PC-3 (cell line): ENCODE results near the gene WIZ. TPM values are rescaled to one million over a fixed set of nuclear protein-coding genes. Genes with fewer than 3 reads are reported as not detected.

Experiments used
- ATAC-seq: fragments of 200-7000 bp; cut with Tn5 transposase; 2 replicates; pipeline ENCODE4 v1.9.1; 2020; ENCODE audit warnings: mild to moderate bottlenecking, moderate library complexity
- BruUV-seq: library from RNA; stranded (reverse); fragments of 400-500 nt; replicated peaks from 2 replicates; lab custom pipeline; 2021; lab: Mats Ljungman, UMichigan
- CTCF ChIA-PET: fragments of 300-600 bp; sonication (Branson Sonifier 250); formaldehyde crosslinking; loops from one replicate; lab custom pipeline; 2022; ENCODE audit warnings: antibody characterized with exemption; lab: Charles Lee
- POLR2A ChIA-PET: fragments of 300-600 bp; sonication (Branson Sonifier 250); formaldehyde crosslinking; loops from one replicate; lab custom pipeline; 2022; ENCODE audit warnings: antibody characterized with exemption; ENCODE audit not compliant: unreplicated experiment; lab: Charles Lee
- DNase-seq: peaks from one replicate; pipeline ENCODE4 v3.0.0-alpha.2; 2015
- H2AFZ ChIP-seq: fragments of 300-600 bp; sonication (generic); 2 replicates; pipeline ENCODE4 v1.6.0; 2016; ENCODE audit warnings: antibody characterized with exemption, low read length
- H3F3A ChIP-seq: fragments of 300-600 bp; sonication (generic); one replicate; pipeline ENCODE4 v1.6.0; 2017; ENCODE audit warnings: antibody characterized with exemption, low read length, control low read depth, mild to moderate bottlenecking; ENCODE audit not compliant: unreplicated experiment
- H3K27ac ChIP-seq: fragments of 300-600 bp; sonication (generic); 2 replicates; pipeline ENCODE4 v1.5.1; 2016; ENCODE audit warnings: mild to moderate bottlenecking, low read length
- H3K27me3 ChIP-seq: fragments of 300-600 bp; sonication (generic); 2 replicates; pipeline ENCODE4 v1.6.1; 2016; ENCODE audit warnings: low read length, mixed read lengths
- H3K36me3 ChIP-seq: fragments of 300-600 bp; sonication (generic); 2 replicates; pipeline ENCODE4 v1.6.1; 2016; ENCODE audit warnings: low read depth, mixed run types, low read length, mixed read lengths
- H3K4me1 ChIP-seq: fragments of 300-600 bp; sonication (generic); 2 replicates; pipeline ENCODE4 v1.5.1; 2016; ENCODE audit warnings: low read length; ENCODE audit not compliant: insufficient read depth
- H3K4me2 ChIP-seq: fragments of 300-600 bp; sonication (generic); 2 replicates; pipeline ENCODE4 v1.6.0; 2016; ENCODE audit warnings: low read length
- H3K4me3 ChIP-seq: fragments of 300-600 bp; sonication (generic); 2 replicates; pipeline ENCODE4 v1.5.1; 2016; ENCODE audit warnings: mild to moderate bottlenecking, low read length, mixed read lengths
- H3K79me2 ChIP-seq: fragments of 300-600 bp; sonication (generic); 2 replicates; pipeline ENCODE4 v1.6.1; 2017; ENCODE audit warnings: low read length, mixed read lengths
- H3K9ac ChIP-seq: fragments of 300-600 bp; sonication (generic); 2 replicates; pipeline ENCODE4 v1.6.0; 2016; ENCODE audit warnings: mild to moderate bottlenecking, low read length
- H3K9me2 ChIP-seq: fragments of 300-600 bp; sonication (generic); replicated peaks from 2 replicates; pipeline ENCODE4 v1.6.1; 2016; ENCODE audit warnings: mixed run types, low read length, mixed read lengths
- H3K9me3 ChIP-seq: fragments of 300-600 bp; sonication (generic); 2 replicates; pipeline ENCODE4 v1.6.1; 2016; ENCODE audit warnings: low read length, mixed read lengths
- H4K20me1 ChIP-seq: fragments of 300-600 bp; sonication (generic); 2 replicates; pipeline ENCODE4 v1.6.1; 2016; ENCODE audit warnings: low read length, mixed read lengths
- EZH2 ChIP-seq: fragments of 300-600 bp; sonication (generic); IDR thresholded peaks from one replicate; pipeline ENCODE4 v1.6.1; 2017; ENCODE audit warnings: antibody characterized with exemption, mild to moderate bottlenecking, low read length; ENCODE audit not compliant: unreplicated experiment
- EZH2phosphoT487 ChIP-seq: fragments of 300-600 bp; sonication (generic); IDR thresholded peaks from 2 replicates; pipeline ENCODE4 v1.6.1; 2018; ENCODE audit warnings: mild to moderate bottlenecking, antibody characterized with exemption, low read length, borderline replicate concordance
- intact Hi-C: fragments of 100-400 bp; cut with micrococcal nuclease; formaldehyde crosslinking; loops from 2 replicates; pipeline ENCODE4 v1.9.0; 2023
- total RNA-seq: library from RNA; depleted of rRNA; stranded (reverse); fragments of >200 nt; gene quantifications from 2 replicates; pipeline ENCODE4 v1.2.3, GENCODE V29; 2014
- TF ChIP-seq, protein P1 (sequence below): fragments of 300-600 bp; sonication (generic); conservative IDR thresholded peaks from 2 replicates; pipeline ENCODE4 v1.5.1; 2017; ENCODE audit warnings: antibody characterized with exemption, low read depth, mild to moderate bottlenecking, low read length

WIZ gene
- total RNA-seq, 1 experiment from 2014 or later, result 35.1 TPM

DNA sequence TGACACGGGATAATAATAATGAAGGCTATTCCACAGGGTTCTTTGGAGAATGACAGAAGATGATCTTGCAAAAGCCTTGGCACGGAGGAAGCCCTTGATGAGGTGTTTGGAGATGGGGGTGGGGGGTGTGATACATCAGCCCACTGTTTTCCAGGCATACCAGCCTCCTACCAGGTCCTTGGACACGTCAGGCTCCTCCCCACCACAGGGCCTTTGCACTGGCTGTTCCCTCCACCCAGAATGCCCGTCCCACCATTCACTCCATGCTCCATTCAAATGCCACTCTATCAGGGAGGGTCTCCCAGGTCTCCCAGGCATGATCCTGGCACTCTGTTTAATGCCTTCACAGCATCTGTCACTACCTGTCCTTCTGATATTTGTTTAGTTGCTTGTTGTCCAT lies 2.7 kb downstream of the WIZ start:
- Histone ChIP-seq H3K4me3 (no peak overlapping the region), H3K9me3 (no peaks in the 10 kb centered on the region), H3K27ac (no peak overlapping the region), H3K4me2 (no peak overlapping the region), H3K9ac (no peak overlapping the region), H3K9me2 (0 out of 2 replicates have a peak, but pooled peaks cover 4% of the 10 kb centered on the region), H3F3A (no peaks in the 10 kb centered on the region), H3K27me3 (no peaks in the 10 kb centered on the region), H3K79me2 (no peaks in the 10 kb centered on the region), H3K4me1 (0 out of 2 replicates have a peak, but pooled peaks cover 5% of the 10 kb centered on the region), H4K20me1 (no peaks in the 10 kb centered on the region), H2AFZ (no peak overlapping the region), H3K36me3 (no peaks in the 10 kb centered on the region)
- intact Hi-C loops, result no loop called here
- TF ChIP-seq EZH2 (no peak), EZH2phosphoT487 (no peak)
- TF ChIP-seq, protein P1, sequence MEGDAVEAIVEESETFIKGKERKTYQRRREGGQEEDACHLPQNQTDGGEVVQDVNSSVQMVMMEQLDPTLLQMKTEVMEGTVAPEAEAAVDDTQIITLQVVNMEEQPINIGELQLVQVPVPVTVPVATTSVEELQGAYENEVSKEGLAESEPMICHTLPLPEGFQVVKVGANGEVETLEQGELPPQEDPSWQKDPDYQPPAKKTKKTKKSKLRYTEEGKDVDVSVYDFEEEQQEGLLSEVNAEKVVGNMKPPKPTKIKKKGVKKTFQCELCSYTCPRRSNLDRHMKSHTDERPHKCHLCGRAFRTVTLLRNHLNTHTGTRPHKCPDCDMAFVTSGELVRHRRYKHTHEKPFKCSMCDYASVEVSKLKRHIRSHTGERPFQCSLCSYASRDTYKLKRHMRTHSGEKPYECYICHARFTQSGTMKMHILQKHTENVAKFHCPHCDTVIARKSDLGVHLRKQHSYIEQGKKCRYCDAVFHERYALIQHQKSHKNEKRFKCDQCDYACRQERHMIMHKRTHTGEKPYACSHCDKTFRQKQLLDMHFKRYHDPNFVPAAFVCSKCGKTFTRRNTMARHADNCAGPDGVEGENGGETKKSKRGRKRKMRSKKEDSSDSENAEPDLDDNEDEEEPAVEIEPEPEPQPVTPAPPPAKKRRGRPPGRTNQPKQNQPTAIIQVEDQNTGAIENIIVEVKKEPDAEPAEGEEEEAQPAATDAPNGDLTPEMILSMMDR, result no peak
- DNase-seq, result no peak
- CTCF ChIA-PET, result no interaction called here
- no peak for ATAC-seq
- no TSS peak for BruUV-seq
- POLR2A ChIA-PET, result no interaction called here

DNA sequence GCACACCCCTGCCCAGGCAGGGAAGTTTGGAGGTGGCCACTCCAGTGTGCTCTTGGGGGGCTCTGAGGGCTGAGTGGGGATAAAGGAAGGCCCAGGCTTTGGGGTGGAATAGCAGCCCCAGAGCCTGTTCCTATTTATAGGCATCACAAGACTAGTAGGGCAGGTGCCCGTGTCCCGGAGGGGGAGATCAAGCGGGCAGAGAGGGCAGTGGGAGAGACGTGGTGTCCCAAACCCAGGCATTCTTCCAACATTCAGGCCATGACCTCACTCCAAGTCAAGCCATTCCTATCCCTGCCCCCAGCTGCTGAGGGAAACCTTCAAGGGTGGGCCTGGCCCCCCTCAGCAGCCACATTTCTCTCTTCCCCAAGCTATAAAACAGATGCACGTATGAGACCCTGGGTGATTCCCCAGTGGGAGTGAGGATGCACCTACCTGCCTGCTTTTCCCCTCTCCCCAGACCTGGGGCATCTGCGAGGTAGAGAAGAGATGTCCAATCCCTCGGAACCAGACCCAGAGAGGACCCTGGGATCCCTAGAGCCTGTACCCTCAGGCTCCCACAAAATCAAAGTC lies 3.9 kb downstream of the WIZ start:
- no peak for ATAC-seq
- Histone ChIP-seq H3K27ac (no peak overlapping the region), H3K4me1 (0 out of 2 replicates have a peak, but pooled peaks cover 5% of the 10 kb centered on the region), H3K4me2 (no peak overlapping the region), H3K9me2 (0 out of 2 replicates have a peak, but pooled peaks cover 4% of the 10 kb centered on the region), H3K27me3 (no peaks in the 10 kb centered on the region), H3F3A (no peaks in the 10 kb centered on the region), H3K79me2 (no peaks in the 10 kb centered on the region), H2AFZ (no peak overlapping the region), H4K20me1 (no peaks in the 10 kb centered on the region), H3K9me3 (no peaks in the 10 kb centered on the region), H3K4me3 (no peak overlapping the region), H3K9ac (no peak overlapping the region), H3K36me3 (no peaks in the 10 kb centered on the region)
- no peak for TF ChIP-seq EZH2phosphoT487
- no peak for TF ChIP-seq EZH2
- BruUV-seq, result no TSS peak
- POLR2A ChIA-PET, result no interaction called here
- no peak for DNase-seq
- intact Hi-C loops, result no loop called here
- CTCF ChIA-PET, result no interaction called here

DNA sequence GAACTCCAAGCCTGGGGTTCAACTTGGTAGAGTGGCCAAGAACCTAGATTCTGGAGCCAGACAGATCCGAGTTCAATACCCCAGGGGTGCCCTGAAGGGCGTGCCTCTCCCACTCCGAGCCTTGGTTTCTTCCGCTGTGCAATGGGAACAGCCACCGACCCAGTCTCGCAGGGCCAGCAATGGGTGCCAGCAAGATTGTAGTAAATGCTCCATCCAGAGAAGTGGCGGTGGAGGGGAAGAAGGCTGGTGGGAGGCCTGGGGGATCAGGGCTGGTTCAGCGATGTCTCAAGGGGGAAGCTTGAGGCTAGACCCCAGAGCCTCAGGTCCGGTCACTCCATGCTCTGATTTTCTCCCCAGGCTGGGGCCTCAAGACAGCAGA lies 4.5 kb downstream of the WIZ start:
- Histone ChIP-seq H3K27me3 (no peaks in the 10 kb centered on the region), H3K9me2 (0 out of 2 replicates have a peak, but pooled peaks cover 2% of the 10 kb centered on the region), H3F3A (no peaks in the 10 kb centered on the region), H3K27ac (no peak overlapping the region), H2AFZ (no peak overlapping the region), H3K9me3 (no peaks in the 10 kb centered on the region), H3K4me3 (no peak overlapping the region), H3K4me1 (0 out of 2 replicates have a peak, but pooled peaks cover 5% of the 10 kb centered on the region), H3K9ac (no peak overlapping the region), H4K20me1 (no peaks in the 10 kb centered on the region), H3K4me2 (no peak overlapping the region), H3K79me2 (no peaks in the 10 kb centered on the region), H3K36me3 (no peaks in the 10 kb centered on the region)
- TF ChIP-seq EZH2, result no peak
- TF ChIP-seq, protein P1, result no peak
- no peak for TF ChIP-seq EZH2phosphoT487
- intact Hi-C loops, result no loop called here
- POLR2A ChIA-PET, result no interaction called here
- no TSS peak for BruUV-seq
- DNase-seq (no peak), ATAC-seq (no peak)
- CTCF ChIA-PET, result no interaction called here
